Type B pancreatic cell (in vitro differentiated cells): ENCODE results near the gene PRKAA1. TPM values are rescaled to one million over a fixed set of nuclear protein-coding genes. Genes with fewer than 3 reads are reported as not detected.

Experiments used
- DNase-seq: peaks from one replicate; pipeline ENCODE4 v3.0.0; 2021; ENCODE audit warnings: mixed read lengths; ENCODE audit not compliant: unreplicated experiment; ENCODE audit errors: extremely low spot score
- H3K27ac Mint-ChIP-seq: 2 replicates; pipeline ENCODE4 v1.8.0; 2021; ENCODE audit warnings: mild to moderate bottlenecking, mixed read lengths
- H3K27me3 Mint-ChIP-seq: 2 replicates; pipeline ENCODE4 v1.8.0; 2021; ENCODE audit warnings: mixed read lengths
- H3K36me3 Mint-ChIP-seq: 2 replicates; pipeline ENCODE4 v1.8.0; 2021; ENCODE audit warnings: mixed read lengths
- H3K4me1 Mint-ChIP-seq: one replicate; pipeline ENCODE4 v1.8.0; 2021; ENCODE audit warnings: mixed read lengths; ENCODE audit not compliant: unreplicated experiment
- H3K4me3 Mint-ChIP-seq: 2 replicates; pipeline ENCODE4 v1.8.0; 2021; ENCODE audit warnings: mild to moderate bottlenecking, mixed read lengths
- H3K9me3 Mint-ChIP-seq: 2 replicates; pipeline ENCODE4 v1.8.0; 2021; ENCODE audit warnings: mixed read lengths
- total RNA-seq: library from RNA; stranded (reverse); gene quantifications from 2 replicates; pipeline ENCODE4 v1.2.1, GENCODE V29; 2021; ENCODE audit warnings: low replicate concordance
- TF ChIP-seq, protein P1 (sequence below): fragments of 200-600 bp; sonication (generic); conservative IDR thresholded peaks from 2 replicates; pipeline ENCODE4 v1.5.0; 2021; ENCODE audit warnings: antibody characterized with exemption, mild to moderate bottlenecking

Gene PRKAA1
- total RNA-seq, 1 donor from 2014 or later = 58.6 TPM

DNA sequence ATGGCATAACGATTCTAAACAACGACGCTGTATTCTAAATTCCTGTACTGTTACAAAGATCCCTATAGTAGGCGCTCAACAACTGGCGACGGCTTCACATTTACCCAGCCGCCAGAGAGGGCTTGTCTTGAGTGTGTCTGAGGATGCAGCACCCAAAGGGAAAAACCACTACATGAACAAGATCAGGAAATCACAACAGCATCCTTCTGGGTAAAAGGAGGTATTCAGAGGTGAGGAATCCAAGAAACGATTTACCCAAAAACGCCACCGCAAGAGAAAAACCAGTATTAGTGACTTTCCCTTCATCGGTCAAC, 43.1 kb downstream of the PRKAA1 start:
- DNase-seq = no peak
- Mint-ChIP-seq H3K4me3 (no peak overlapping the region), H3K27me3 (no peaks in the 10 kb centered on the region), H3K27ac (no peak overlapping the region), H3K9me3 (peaks cover 7% of the 10 kb centered on the region), H3K4me1 (no peaks in the 10 kb centered on the region), H3K36me3 (peaks cover 24% of the 10 kb centered on the region)
- TF ChIP-seq, protein P1, sequence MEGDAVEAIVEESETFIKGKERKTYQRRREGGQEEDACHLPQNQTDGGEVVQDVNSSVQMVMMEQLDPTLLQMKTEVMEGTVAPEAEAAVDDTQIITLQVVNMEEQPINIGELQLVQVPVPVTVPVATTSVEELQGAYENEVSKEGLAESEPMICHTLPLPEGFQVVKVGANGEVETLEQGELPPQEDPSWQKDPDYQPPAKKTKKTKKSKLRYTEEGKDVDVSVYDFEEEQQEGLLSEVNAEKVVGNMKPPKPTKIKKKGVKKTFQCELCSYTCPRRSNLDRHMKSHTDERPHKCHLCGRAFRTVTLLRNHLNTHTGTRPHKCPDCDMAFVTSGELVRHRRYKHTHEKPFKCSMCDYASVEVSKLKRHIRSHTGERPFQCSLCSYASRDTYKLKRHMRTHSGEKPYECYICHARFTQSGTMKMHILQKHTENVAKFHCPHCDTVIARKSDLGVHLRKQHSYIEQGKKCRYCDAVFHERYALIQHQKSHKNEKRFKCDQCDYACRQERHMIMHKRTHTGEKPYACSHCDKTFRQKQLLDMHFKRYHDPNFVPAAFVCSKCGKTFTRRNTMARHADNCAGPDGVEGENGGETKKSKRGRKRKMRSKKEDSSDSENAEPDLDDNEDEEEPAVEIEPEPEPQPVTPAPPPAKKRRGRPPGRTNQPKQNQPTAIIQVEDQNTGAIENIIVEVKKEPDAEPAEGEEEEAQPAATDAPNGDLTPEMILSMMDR = peak; percentile 68

DNA sequence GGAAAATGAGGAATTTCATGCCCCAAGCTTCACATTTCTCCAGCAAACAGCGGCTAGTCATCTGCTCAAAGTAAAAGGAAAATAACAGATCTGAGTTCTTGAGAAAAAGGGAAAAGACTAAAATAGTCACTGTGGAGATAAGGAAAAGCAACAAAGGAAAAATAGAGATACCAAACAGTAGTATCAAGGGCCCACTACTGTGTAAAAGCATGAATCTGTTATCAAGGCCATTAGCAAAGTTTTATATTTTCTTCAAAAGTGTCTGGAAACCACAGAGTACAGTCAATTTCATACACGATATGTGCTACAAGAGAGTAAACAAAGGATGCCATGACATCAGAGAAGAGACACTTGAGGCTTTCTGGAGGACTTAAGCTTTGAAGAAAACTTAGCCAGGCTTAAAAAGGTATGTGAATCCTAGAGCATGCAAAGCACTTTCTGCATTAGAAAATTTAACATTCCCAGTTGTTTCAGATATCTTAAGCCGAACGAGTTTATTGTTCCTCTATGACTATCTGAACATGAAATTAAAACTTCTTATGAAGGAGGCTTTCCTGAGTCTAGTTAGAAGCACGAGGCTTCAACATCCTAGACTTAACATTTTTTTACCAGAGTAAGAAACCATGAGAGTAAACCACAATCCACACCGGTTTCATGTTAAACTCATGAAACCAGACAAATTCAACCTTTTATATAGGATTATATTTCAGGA, 43.6 kb downstream of the PRKAA1 start:
- TF ChIP-seq, protein P1 = no peak
- Mint-ChIP-seq H3K9me3 (peaks cover 7% of the 10 kb centered on the region), H3K4me1 (no peaks in the 10 kb centered on the region), H3K27me3 (no peaks in the 10 kb centered on the region), H3K36me3 (peaks cover 24% of the 10 kb centered on the region), H3K27ac (no peak overlapping the region), H3K4me3 (no peak overlapping the region)
- no peak for DNase-seq

DNA sequence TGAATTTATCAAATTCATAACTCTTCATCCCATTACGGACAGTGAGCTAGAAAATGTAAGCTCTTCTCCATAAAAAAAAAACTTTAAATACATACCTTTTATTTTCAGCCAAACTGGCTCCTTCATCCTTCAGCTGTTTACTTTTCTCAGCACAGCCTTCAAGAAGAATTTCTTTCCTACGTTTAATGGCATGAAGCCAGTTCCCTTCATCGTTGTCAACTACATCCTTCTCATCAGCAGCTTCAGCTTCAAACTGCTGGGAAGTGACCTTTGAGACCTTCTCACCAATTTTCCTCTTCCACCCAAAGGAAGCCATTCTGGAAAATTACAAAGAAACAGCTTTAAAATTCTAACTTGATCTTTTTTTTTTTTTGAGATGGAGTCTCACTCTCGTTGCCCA, 51.5 kb downstream of the PRKAA1 start:
- H3K4me3 Mint-ChIP-seq = no peak overlapping the region
- peaks cover 7% of the 10 kb centered on the region for H3K9me3 Mint-ChIP-seq
- DNase-seq = no peak
- H3K27ac Mint-ChIP-seq = no peak overlapping the region
- H3K4me1 Mint-ChIP-seq = no peaks in the 10 kb centered on the region
- H3K36me3 Mint-ChIP-seq = peaks cover 24% of the 10 kb centered on the region
- no peaks in the 10 kb centered on the region for H3K27me3 Mint-ChIP-seq
- TF ChIP-seq, protein P1 = no peak

DNA sequence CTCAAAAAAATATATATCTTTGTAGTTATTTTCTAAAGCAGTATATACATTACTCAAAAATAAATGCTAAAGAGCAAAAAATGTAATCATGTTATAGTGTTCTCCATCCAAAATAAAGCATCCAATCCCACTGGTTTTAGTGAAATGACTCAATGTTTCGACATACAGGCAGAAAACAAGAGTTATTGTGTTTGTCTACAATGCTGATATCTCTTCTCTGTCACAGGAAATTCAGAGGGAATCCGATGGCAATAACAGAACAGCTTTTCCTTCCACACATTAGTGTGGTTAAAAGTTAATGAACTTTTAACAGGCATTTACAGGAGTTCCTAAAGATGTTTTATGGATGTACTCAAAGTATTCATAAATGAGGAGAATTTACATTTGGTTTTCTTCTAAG, 54.4 kb downstream of the PRKAA1 start:
- H3K36me3 Mint-ChIP-seq = peaks cover 29% of the 10 kb centered on the region
- H3K27ac Mint-ChIP-seq = no peak overlapping the region
- H3K4me1 Mint-ChIP-seq = no peaks in the 10 kb centered on the region
- peaks cover 9% of the 10 kb centered on the region for H3K9me3 Mint-ChIP-seq
- H3K27me3 Mint-ChIP-seq = no peaks in the 10 kb centered on the region
- H3K4me3 Mint-ChIP-seq = no peak overlapping the region
- DNase-seq = no peak
- TF ChIP-seq, protein P1 = no peak

DNA sequence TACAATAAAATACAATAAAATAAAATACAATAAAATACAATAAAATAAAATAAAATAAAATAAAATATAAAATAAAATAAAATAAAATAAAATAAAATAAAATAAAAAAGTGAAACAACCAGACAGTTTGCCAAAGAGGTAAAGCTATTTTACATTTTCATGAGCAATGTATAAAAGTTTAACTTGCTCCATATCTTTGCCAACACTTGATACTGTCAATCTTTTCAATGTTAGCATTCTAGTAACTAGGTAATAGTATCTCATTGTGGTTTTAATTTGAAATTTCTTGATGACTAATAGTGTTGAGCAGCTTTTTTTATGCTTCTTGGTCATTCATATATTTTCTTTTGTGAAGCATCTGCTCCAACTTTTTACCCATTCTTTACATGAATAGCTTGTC, 59.7 kb downstream of the PRKAA1 start:
- TF ChIP-seq, protein P1 = no peak
- Mint-ChIP-seq H3K27ac (no peak overlapping the region), H3K9me3 (peaks cover 9% of the 10 kb centered on the region), H3K27me3 (no peaks in the 10 kb centered on the region), H3K4me3 (no peak overlapping the region), H3K4me1 (peaks cover 10% of the 10 kb centered on the region), H3K36me3 (peaks cover 22% of the 10 kb centered on the region)
- DNase-seq = no peak
